NCI-H82 treated with DMSO at 0.1 percent for 48 hours (cell line): ENCODE results near the gene FMNL3.
"Not testable (repeated sequence)": the region's sequence is repeated elsewhere in the genome, so short reads cannot be mapped to it uniquely, and the experiment has no call there.

ENCODE experiments used
- DNase-seq: peaks from one replicate; lab custom pipeline; 2025; ENCODE audit not compliant: unreplicated experiment; lab: John Stamatoyannopoulos, UW

The FMNL3 gene

GRCh38 chr12:49609059-49609874, 97.9 kb downstream of the FMNL3 start:
- DNase-seq = no peak

GRCh38 chr12:49605539-49605938, 101.7 kb downstream of the FMNL3 start, which contains the start of gene FAM186B:
TSS of gene FAM186B (minus strand) at chr12:49605639. CDS start at chr12:49605477, 162 bp downstream.
- DNase-seq = not testable (repeated sequence)

- DNase-seq = no peak
These were observed 102.3 kb downstream of the FMNL3 start for GRCh38 chr12:49604856-49605255.

DNA sequence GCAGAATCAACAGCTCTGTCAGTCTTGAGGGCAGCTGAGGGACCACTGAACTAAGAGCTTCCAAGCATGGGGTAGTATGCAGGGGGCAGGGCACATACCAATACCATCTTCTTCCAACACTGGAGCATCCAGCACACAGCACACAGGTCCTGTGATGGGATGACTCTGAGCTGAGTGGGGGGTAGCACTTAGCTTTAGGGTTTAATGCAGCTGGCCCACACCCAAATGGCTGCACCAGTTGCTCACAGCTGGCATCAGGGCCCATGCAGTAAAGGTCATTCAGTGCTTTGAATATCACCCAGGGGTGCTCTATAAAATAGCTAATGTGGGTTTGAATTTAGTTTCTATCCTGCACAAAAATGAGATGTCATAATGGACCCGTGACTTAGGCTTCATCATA, 103.5 kb downstream of the FMNL3 start:
- no peak for DNase-seq

- no peak for DNase-seq
These were observed 107.2 kb downstream of the FMNL3 start for GRCh38 chr12:49599961-49600360.

- no peak for DNase-seq
These were observed 108.7 kb downstream of the FMNL3 start for GRCh38 chr12:49598527-49598926.

DNA sequence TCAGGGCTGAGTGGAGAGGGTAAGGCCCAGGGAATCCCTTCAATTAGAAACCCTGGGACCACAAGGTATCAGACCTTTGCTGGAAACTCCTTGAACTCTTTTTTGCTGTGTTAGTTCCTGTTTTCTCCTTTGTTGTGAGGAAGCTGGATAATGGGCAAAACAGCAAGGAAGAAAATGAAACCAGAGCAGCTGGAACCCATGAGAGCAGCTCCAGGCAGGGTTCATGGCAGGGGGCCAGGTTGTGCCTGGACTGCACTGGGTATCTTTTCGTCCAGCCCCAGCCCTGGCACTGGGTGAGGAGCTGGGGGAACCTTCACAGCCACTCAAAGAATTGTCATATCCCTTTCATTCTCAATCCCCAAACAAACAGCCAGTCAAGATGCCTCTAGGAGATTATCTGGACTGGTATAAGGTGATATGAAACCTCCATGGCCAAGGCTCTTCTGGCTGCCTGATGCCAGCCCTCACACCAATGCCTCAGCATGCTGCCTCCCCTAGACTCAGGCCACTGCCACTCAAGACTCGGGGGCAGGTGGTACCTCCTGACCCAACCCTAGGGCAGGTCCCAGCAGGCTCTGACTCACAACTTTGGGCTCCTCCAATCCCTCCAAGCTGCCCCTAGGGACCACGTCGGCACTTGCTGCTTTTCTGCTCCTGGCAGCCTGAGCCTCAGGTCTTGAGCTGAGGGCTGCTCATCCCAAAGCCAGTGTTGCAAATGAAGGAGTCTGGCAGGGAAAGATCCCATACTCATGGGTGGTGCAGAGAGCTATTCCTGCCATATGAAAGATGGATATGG, 118.3 kb downstream of the FMNL3 start:
- no peak for DNase-seq

DNA sequence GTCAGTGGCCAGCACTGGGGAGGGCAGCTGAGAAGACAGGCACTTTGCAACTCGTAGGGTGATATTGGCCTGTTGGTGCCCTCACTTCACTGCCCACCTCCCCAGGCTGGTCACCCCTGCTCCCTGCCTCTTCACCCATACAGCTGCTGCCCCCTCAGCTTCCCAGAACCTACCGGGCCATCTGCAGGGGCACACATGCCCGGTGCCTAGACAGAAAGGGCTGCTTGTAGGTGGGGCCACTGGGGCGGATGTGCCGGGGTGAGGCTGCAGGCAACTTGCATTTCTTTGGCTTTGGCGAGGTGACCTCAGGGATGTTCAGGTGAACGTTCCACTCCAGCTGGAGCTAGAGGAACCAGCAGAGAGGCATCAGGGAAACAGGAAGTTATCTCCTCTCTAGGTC, 118.9 kb downstream of the FMNL3 start:
- DNase-seq = no peak

DNA sequence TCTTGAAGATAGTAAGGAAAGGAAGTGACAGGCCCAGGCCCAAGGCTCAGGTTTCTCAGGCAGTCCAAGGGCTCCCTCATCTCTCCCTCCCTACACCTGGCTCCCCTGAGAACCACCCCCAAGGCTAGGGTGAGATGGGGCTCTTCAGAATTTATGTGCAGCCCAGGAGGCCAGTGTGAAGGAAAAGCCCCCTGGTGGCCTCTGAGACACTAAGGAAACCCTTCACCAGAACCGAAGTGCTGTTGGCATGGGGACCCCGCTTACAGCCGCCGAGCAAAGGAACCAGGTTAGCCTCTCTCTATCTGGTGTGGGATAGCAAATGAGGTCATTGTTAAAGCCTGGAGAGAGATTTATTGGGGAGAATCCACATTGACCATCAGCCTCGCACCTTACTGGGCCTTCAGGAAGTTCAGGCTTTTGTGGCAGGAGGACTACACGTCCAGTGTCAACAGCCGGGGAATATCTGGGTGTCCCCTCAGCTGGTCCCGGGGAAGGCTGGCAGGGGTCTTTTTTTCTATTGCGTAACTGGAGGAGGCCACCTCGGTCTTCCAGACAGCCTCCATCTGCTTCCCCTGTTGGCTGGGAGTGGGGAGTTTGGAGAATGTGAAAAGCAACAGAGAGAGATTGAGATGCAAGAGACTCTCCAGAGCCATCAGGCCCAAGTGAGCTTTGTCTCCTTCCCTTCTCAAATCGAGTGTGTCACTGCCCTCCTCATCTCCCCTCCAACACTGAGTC, 119.9 kb downstream of the FMNL3 start:
- DNase-seq = no peak
